ENCODE results near the gene ZNF619. TPM values are rescaled to one million over a fixed set of nuclear protein-coding genes. Genes with fewer than 3 reads are reported as not detected.

ZNF619 gene
- total and polyA plus RNA-seq, 11 donors = 1.3 to 8.2 (median 4.8) TPM

GRCh38 chr3:40524568-40525285, 47.8 kb downstream of the ZNF619 start, which contains the start of gene ZNF621:
Gene ZNF621, plus strand, starts transcription at chr3:40524960. Its CDS starts 881 bp downstream, at chr3:40525841.
- WGBS, 4 donors = 0 to 1% (median 1%) methylated on average over 42 to 59 of the region's 59 CpGs
- peak; percentile 93 to 96 (median 94) for DNase-seq
- peak within 1 kb of the TSS; percentile 54 to 95 (median 84) for H3K4me3 ChIP-seq

DNA sequence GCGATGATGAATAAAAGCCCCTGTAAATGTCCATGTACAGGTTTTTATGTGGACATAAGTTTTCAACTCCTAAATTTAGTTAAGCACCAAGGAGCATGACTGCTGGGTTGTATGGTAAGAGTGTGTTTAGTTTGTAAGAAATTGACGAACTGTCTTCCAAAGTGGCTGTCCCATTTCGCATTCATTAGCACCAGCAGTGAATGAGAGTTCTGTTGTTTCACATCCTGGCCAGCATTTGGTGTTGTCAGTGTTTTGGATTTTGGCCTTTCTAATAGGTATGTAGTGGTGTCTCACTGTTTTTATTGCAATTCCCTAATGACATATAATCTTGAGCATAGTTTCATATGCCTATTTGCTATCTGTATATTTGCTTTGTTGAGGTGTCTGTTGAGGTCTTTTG, 51.5 kb downstream of the ZNF619 start:
- intact Hi-C loops (cut with DNase I) = loop anchor here in 6 of 10 donors (5.0 to 10.0 kb wide), 5 partner anchors 71 to 204 kb away; partner anchors contain the start of gene RPL14 (in 2 of the 6)
- no peak for ATAC-seq
- Histone ChIP-seq H3K27ac (no peak overlapping the region), H3K27me3 (no peaks in the 10 kb centered on the region), H3K4me3 (no peak overlapping the region), H3K9me3 (peaks cover 0 to 32% (median 12%) of the 10 kb centered on the region in 12 donors), H3K4me1 (peaks cover 0 to 19% (median 13%) of the 10 kb centered on the region in 12 donors), H3K36me3 (peaks cover 0 to 74% (median 68%) of the 10 kb centered on the region in 9 donors)
- TF ChIP-seq CTCF (IDR thresholded peaks at IDR 0.05) (no peak), POLR2A (IDR thresholded peaks at IDR 0.05) (no peak)
- 94 to 97% (median 95%) methylated on average over 3 of the region's 3 CpGs for WGBS, 4 donors
- no peak for DNase-seq

More at GRCh38 chr3:40524568-40525285, 47.8 kb downstream of the ZNF619 start, which contains the start of gene ZNF621:
- Histone ChIP-seq H3K4me1 (peaks cover 0 to 19% (median 13%) of the 10 kb centered on the region in 12 donors), H3K27ac (peak within 1 kb of the TSS; percentile 70 to 94 (median 86)), H3K36me3 (peaks cover 0 to 37% (median 31%) of the 10 kb centered on the region in 9 donors), H3K27me3 (no peaks in the 10 kb centered on the region), H3K9me3 (no peaks in the 10 kb centered on the region)
- TF ChIP-seq POLR2A (IDR thresholded peaks at IDR 0.05) = peak in 1 of 2 donors; percentile 87
- peak in 1 of 12 donors; percentile 15 for TF ChIP-seq CTCF (IDR thresholded peaks at IDR 0.05)
- peak; percentile 96 to 100 (median 100) for ATAC-seq
- intact Hi-C loops (cut with DNase I) = loop anchor here (1.0 to 10.0 kb wide), 8 partner anchors 18 to 200 kb away; partner anchors contain the start of genes RPL14 (in 6 of the 10) and ZNF620 (in 1 of the 10)

- peaks cover 0 to 61% (median 13%) of the 10 kb centered on the region in 12 donors for H3K9me3 ChIP-seq
- H3K4me1 ChIP-seq = no peaks in the 10 kb centered on the region
- WGBS, 4 donors = 91 to 95% (median 93%) methylated on average over 5 of the region's 5 CpGs
- H3K27ac ChIP-seq = no peak overlapping the region
- H3K36me3 ChIP-seq = peaks cover 0 to 99% (median 87%) of the 10 kb centered on the region in 9 donors
- ATAC-seq (no peak), DNase-seq (no peak)
- no peaks in the 10 kb centered on the region for H3K27me3 ChIP-seq
- no peak overlapping the region for H3K4me3 ChIP-seq
- TF ChIP-seq CTCF (IDR thresholded peaks at IDR 0.05) (no peak), POLR2A (IDR thresholded peaks at IDR 0.05) (no peak)
- intact Hi-C loops (cut with DNase I) = loop anchor here in 1 of 10 donors (10.0 kb wide), 1 partner anchor 197 kb away; no protein-coding TSS in a partner anchor
Observed at GRCh38 chr3:40532252-40532651, 55.3 kb downstream of the ZNF619 start.

DNA sequence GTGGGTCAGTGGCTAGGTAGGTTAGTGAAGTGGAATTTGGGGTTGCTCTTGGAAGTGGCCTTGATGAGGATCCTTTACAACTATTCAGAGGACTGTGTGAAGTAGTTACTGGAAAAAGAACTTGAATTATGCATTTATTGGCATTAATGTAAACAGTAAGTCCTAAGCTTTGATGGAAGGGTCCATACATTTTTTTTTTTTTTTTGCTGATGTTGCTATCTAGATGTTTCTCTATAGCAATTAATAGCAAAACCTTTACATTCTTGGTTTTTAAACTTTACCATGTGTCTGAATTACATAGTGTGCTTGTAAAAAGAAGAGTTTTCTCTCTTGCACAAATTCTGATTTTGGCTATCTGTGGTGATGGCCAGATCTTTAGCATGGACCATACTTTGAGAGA, 57.4 kb downstream of the ZNF619 start:
- Histone ChIP-seq H3K4me1 (no peaks in the 10 kb centered on the region), H3K27ac (no peak overlapping the region), H3K4me3 (no peak overlapping the region), H3K27me3 (no peaks in the 10 kb centered on the region), H3K36me3 (peaks cover 0 to 98% (median 78%) of the 10 kb centered on the region in 9 donors), H3K9me3 (peaks cover 0 to 81% (median 21%) of the 10 kb centered on the region in 12 donors)
- TF ChIP-seq POLR2A (IDR thresholded peaks at IDR 0.05) (no peak), CTCF (IDR thresholded peaks at IDR 0.05) (no peak)
- intact Hi-C loops (cut with DNase I) = loop anchor here in 1 of 10 donors (10.0 kb wide), 1 partner anchor 199 kb away; no protein-coding TSS in a partner anchor
- DNase-seq = no peak
- no peak for ATAC-seq
